Fibroblast of skin of abdomen (primary cell): ENCODE data around the gene HSFY2. TPM values are rescaled to one million over a fixed set of nuclear protein-coding genes. Genes with fewer than 3 reads are reported as not detected.
"Not testable (repeated sequence)": the region's sequence is repeated elsewhere in the genome, so short reads cannot be mapped to it uniquely, and the experiment has no call there.

ENCODE experiments used
- DNase-seq: peaks from one replicate; pipeline ENCODE4 v3.0.0-alpha.2; 2013
- polyA plus RNA-seq, 2 experiments: library from polyadenylated mRNA; unstranded; fragments of 120-200 nt; gene quantifications; one replicate each; pipeline ENCODE4 v1.2.1, GENCODE V29; 2013; ENCODE audit not compliant: insufficient read length in 2 of 2

Gene HSFY2
- polyA plus RNA-seq (2013, experiment 1 of 2; ENCODE audit: insufficient read length) = not detected
- polyA plus RNA-seq (2013, experiment 2 of 2; ENCODE audit: insufficient read length) = not detected

GRCh38 chrY:18773635-18774034, at the start of gene HSFY2:
Gene HSFY2, minus strand, starts transcription at chrY:18773735. Its CDS starts 117 bp downstream, at chrY:18773618.
- not testable (repeated sequence) for DNase-seq

DNA sequence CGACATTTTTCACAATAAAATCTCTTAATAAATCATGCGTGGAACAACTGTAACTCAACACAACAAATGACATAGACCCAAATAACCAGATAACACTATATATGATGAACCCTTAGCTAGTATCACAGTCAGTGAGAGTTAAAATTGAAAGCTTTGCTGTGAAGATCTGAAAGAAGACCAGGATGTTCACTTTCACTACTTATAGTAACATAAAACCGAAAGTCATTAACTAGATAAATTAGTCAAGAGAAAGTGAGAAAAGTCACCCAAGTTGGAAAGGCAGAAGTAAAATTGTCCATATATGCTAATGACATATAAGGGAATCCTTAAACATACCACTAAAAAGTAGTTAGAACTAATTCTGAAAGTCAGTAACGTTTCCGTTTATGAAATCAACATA, 42.2 kb upstream of the HSFY2 start:
- DNase-seq = not testable (repeated sequence)

DNA sequence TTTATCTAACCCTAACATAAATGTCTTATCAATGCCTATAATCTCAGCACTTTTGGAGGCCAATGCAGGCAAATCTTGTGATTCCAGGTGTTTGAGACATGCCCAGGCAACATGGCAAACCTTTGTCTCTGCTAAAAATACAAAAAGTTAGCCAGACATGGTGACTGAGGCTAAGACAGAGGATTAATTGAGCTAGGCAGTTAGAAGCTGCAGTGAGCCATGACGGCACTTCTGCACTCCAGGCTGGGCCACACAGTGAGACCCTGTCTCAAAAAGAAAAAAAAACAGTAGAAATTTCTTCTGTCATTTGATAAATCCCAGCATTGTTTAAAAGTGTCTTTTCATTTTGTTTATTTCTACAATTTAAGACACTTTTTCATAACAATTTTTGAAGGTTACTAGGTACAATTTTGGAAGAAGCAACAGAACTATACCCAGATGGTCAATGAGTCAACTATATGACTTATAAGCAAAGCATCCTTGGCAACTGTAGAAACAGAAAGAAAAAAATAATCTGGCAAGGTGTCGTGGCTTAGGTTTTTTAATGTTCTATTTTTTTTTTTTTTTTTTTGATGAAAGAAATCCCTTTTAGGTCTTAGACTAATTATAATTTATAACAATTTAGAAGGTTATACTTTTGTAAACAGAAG, 15.3 kb upstream of the HSFY2 start:
- DNase-seq = not testable (repeated sequence)

GRCh38 chrY:18754077-18754476, 19.5 kb downstream of the HSFY2 start:
- not testable (repeated sequence) for DNase-seq

GRCh38 chrY:18753133-18753815, 20.3 kb downstream of the HSFY2 start:
- DNase-seq = not testable (repeated sequence)

DNA sequence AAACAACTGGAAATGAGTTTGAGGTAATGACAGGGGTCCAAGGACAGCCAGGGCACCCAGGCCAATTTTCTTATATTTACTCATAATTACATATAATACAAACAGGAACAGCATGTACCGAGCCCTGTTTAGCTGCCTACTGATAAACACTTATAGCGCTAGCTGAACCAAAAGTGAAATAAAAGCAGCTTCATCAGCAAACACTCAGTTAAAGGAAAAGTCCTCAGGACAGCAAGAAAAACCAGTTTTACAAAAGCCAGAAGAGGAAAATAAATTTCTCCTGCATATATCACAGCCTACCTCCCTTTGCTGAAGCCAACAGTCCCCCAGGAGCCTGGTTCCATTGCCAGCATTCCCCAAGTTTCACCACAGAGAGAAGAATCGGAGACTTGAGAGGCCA, 49.8 kb downstream of the HSFY2 start:
- DNase-seq = not testable (repeated sequence)
